Vagina (tissue), 2 donors: ENCODE data around the gene LANCL2.

Source experiments
- CTCF ChIP-seq, 3 experiments: fragments of 450-650 bp in 2 of 3; fragments of 200-600 bp in 1 of 3; sonication (generic) in 1 of 3; IDR thresholded peaks; one replicate each; pipeline ENCODE4 v1.5.1; 2017 to 2019; ENCODE audit warnings: antibody characterized with exemption in 3 of 3, mild to moderate bottlenecking in 2 of 3, moderate library complexity in 2 of 3
- POLR2A ChIP-seq, 2 donors: fragments of 450-650 bp; IDR thresholded peaks; one replicate each; pipeline ENCODE4 v1.6.1; 2017; ENCODE audit warnings: antibody characterized with exemption in 2 of 2, mild to moderate bottlenecking in 2 of 2, moderate library complexity in 2 of 2
- POLR2AphosphoS5 ChIP-seq, 2 donors: sonication (generic); formaldehyde crosslinking; IDR thresholded peaks; one replicate each; pipeline ENCODE4 v1.9.0; 2017; ENCODE audit warnings: antibody characterized with exemption in 2 of 2, mild to moderate bottlenecking in 2 of 2, low read depth in 1 of 2; ENCODE audit not compliant: insufficient read depth in 1 of 2

- TF ChIP-seq CTCF (IDR thresholded peaks at IDR 0.05) (no peak), POLR2AphosphoS5 (IDR thresholded peaks at IDR 0.05; ENCODE audit: insufficient read depth in 1 of 2, low read depth in 1 of 2) (no peak), POLR2A (IDR thresholded peaks at IDR 0.05) (no peak)
Measured at GRCh38 chr7:55405856-55406541, 40.9 kb downstream of the LANCL2 start.
